ENCODE data around the gene FAT1. TPM values are rescaled to one million over a fixed set of nuclear protein-coding genes. Genes with fewer than 3 reads are reported as not detected.

FAT1 gene
- total and polyA plus RNA-seq, 9 of the 15 experiments (the other 6 are each of a cell fraction or from before 2014, with no cell fraction given): 6.0 to 38.4 (median 21.4) TPM

DNA sequence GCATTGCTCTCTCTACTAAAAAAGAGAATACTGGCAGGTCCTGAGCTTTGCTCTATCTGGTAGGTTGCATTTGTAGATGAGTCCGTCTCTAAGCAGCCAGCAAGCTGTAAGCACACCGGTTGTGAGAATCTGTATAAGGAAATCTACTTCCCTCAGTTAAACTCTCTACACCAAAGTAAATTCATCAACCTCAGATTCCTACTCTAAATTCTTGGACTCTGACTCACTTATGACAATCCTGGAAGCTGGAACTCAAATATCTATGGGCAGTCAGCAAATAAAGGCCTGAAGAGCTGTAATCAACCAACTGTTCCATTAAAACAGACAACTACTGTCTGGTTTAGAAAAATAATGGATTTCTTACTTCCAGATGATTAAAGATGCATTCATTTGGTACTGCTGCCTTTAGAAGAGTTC is 37.9 kb downstream of the FAT1 start:
- ChIA-PET POLR2A (no interaction called here), CTCF (ENCODE audit: low intra/inter-chr PET ratio) (no interaction called here)
- no peak overlapping the region for H2AFZ ChIP-seq (ENCODE audit: low read depth, low read length)
- H3K9ac ChIP-seq (ENCODE audit: insufficient read depth in 1 of 2, low read depth in 2 of 2, low read length in 2 of 2): no peak overlapping the region
- intact Hi-C loops (cut with micrococcal nuclease): no loop called here
- H3K79me2 ChIP-seq (ENCODE audit: control insufficient read depth, insufficient read depth, low read length): no peaks in the 10 kb centered on the region
- H3K4me2 ChIP-seq (ENCODE audit: insufficient read depth, low read length): no peak overlapping the region
- WGBS (ENCODE audit: insufficient coverage, low coverage, missing lambda C conversion rate): 29% methylated on average over 2 of the region's 2 CpGs
- DNase-seq (ENCODE audit: extremely low read depth in 1 of 4, low spot score in 3 of 4) (no peak), FAIRE-seq (no peak), ATAC-seq (no peak)
- TF ChIP-seq ASH1L (IDR thresholded peaks at IDR 0.05; ENCODE audit: borderline replicate concordance, low read depth, partially characterized antibody) (no peak), TOE1 (IDR thresholded peaks at IDR 0.05; ENCODE audit: borderline replicate concordance) (no peak), TOE1 (CRISPR knock-in tag; IDR thresholded peaks at IDR 0.05; ENCODE audit: borderline replicate concordance, low read depth) (no peak), ZKSCAN8 (CRISPR knock-in tag; IDR thresholded peaks at IDR 0.05) (no peak), POLR2AphosphoS2 (IDR thresholded peaks at IDR 0.05; ENCODE audit: low read length) (no peak), RBM17 (IDR thresholded peaks at IDR 0.05; ENCODE audit: borderline replicate concordance, low read depth, low read length) (no peak), TBP (optimal IDR thresholded peaks at IDR 0.05; ENCODE audit: low read depth, low read length) (no peak), HMG20B (CRISPR knock-in tag; IDR thresholded peaks at IDR 0.05) (no peak), HDAC2 (IDR thresholded peaks at IDR 0.05) (no peak), ZNF224 (CRISPR knock-in tag; IDR thresholded peaks at IDR 0.05) (no peak)
- TF ChIP-seq, protein P1, sequence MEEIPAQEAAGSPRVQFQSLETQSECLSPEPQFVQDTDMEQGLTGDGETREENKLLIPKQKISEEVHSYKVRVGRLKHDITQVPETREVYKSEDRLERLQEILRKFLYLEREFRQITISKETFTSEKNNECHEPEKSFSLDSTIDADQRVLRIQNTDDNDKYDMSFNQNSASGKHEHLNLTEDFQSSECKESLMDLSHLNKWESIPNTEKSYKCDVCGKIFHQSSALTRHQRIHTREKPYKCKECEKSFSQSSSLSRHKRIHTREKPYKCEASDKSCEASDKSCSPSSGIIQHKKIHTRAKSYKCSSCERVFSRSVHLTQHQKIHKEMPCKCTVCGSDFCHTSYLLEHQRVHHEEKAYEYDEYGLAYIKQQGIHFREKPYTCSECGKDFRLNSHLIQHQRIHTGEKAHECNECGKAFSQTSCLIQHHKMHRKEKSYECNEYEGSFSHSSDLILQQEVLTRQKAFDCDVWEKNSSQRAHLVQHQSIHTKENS (CRISPR knock-in tag; IDR thresholded peaks at IDR 0.05): no peak
- TF ChIP-seq, protein P2, sequence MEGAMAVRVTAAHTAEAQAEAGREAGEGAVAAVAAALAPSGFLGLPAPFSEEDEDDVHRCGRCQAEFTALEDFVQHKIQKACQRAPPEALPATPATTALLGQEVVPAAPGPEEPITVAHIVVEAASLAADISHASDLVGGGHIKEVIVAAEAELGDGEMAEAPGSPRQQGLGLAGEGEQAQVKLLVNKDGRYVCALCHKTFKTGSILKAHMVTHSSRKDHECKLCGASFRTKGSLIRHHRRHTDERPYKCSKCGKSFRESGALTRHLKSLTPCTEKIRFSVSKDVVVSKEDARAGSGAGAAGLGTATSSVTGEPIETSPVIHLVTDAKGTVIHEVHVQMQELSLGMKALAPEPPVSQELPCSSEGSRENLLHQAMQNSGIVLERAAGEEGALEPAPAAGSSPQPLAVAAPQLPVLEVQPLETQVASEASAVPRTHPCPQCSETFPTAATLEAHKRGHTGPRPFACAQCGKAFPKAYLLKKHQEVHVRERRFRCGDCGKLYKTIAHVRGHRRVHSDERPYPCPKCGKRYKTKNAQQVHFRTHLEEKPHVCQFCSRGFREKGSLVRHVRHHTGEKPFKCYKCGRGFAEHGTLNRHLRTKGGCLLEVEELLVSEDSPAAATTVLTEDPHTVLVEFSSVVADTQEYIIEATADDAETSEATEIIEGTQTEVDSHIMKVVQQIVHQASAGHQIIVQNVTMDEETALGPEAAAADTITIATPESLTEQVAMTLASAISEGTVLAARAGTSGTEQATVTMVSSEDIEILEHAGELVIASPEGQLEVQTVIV (CRISPR knock-in tag; IDR thresholded peaks at IDR 0.05; ENCODE audit: borderline replicate concordance): no peak
- TF ChIP-seq, protein P3, sequence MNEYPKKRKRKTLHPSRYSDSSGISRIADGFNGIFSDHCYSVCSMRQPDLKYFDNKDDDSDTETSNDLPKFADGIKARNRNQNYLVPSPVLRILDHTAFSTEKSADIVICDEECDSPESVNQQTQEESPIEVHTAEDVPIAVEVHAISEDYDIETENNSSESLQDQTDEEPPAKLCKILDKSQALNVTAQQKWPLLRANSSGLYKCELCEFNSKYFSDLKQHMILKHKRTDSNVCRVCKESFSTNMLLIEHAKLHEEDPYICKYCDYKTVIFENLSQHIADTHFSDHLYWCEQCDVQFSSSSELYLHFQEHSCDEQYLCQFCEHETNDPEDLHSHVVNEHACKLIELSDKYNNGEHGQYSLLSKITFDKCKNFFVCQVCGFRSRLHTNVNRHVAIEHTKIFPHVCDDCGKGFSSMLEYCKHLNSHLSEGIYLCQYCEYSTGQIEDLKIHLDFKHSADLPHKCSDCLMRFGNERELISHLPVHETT (CRISPR knock-in tag; conservative IDR thresholded peaks at IDR 0.05 in 1 of 2, IDR thresholded peaks at IDR 0.05 in 1 of 2): no peak
- TF ChIP-seq, protein P4, sequence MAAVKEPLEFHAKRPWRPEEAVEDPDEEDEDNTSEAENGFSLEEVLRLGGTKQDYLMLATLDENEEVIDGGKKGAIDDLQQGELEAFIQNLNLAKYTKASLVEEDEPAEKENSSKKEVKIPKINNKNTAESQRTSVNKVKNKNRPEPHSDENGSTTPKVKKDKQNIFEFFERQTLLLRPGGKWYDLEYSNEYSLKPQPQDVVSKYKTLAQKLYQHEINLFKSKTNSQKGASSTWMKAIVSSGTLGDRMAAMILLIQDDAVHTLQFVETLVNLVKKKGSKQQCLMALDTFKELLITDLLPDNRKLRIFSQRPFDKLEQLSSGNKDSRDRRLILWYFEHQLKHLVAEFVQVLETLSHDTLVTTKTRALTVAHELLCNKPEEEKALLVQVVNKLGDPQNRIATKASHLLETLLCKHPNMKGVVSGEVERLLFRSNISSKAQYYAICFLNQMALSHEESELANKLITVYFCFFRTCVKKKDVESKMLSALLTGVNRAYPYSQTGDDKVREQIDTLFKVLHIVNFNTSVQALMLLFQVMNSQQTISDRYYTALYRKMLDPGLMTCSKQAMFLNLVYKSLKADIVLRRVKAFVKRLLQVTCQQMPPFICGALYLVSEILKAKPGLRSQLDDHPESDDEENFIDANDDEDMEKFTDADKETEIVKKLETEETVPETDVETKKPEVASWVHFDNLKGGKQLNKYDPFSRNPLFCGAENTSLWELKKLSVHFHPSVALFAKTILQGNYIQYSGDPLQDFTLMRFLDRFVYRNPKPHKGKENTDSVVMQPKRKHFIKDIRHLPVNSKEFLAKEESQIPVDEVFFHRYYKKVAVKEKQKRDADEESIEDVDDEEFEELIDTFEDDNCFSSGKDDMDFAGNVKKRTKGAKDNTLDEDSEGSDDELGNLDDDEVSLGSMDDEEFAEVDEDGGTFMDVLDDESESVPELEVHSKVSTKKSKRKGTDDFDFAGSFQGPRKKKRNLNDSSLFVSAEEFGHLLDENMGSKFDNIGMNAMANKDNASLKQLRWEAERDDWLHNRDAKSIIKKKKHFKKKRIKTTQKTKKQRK (IDR thresholded peaks at IDR 0.05; ENCODE audit: borderline replicate concordance, low read depth, low read length): no peak
- no peaks in the 10 kb centered on the region for H3K4me1 ChIP-seq (replicated peaks in 1 of 2; ENCODE audit: control insufficient read depth in 2 of 2, insufficient read depth in 2 of 2, low read length in 2 of 2)
- no peaks in the 10 kb centered on the region for H3K9me1 ChIP-seq (ENCODE audit: control insufficient read depth, insufficient read depth, low read length)
- no peaks in the 10 kb centered on the region for H3K9me3 ChIP-seq (replicated peaks; ENCODE audit: control insufficient read depth, insufficient read depth, low read depth, low read length)
- no peak overlapping the region for H3K27ac ChIP-seq (ENCODE audit: extremely low read depth, low read depth, low read length)
- in situ Hi-C loops (cut with MboI): no loop called here
- 0 out of 5 replicates have a peak, but pooled peaks cover 0 to 3% of the 10 kb centered on the region in 2 experiments for H3K27me3 ChIP-seq (ENCODE audit: control insufficient read depth in 2 of 2, insufficient read depth in 2 of 2, low read length in 2 of 2)
- BruUV-seq (replicated peaks): no TSS peak
- H3K4me3 ChIP-seq: no peak overlapping the region
- H3K36me3 ChIP-seq (ENCODE audit: control insufficient read depth, insufficient read depth, low read length): no peaks in the 10 kb centered on the region
- no peaks in the 10 kb centered on the region for H4K20me1 ChIP-seq (replicated peaks; ENCODE audit: control insufficient read depth, insufficient read depth, low read length)
